Mucosa of rectum (tissue), 2 donors: ENCODE results near the gene PLPP7.

Experiments
- H3K27ac ChIP-seq, 2 donors: one replicate each; pipeline ENCODE4 v1.7.0; 2013; ENCODE audit warnings: inconsistent platforms in 2 of 2, low read depth in 2 of 2, low read length in 2 of 2
- H3K27me3 ChIP-seq, 2 donors: one replicate each; pipeline ENCODE4 v1.7.0; 2013; ENCODE audit warnings: low read length in 2 of 2; ENCODE audit not compliant: control insufficient read depth in 2 of 2, insufficient read depth in 2 of 2
- H3K36me3 ChIP-seq, 2 donors: one replicate each; pipeline ENCODE4 v1.7.0; 2013; ENCODE audit warnings: low read length in 2 of 2; ENCODE audit not compliant: control insufficient read depth in 2 of 2, insufficient read depth in 2 of 2
- H3K4me1 ChIP-seq, 2 donors: one replicate each; pipeline ENCODE4 v1.7.0; 2013; ENCODE audit warnings: low read length in 2 of 2, mild to moderate bottlenecking in 1 of 2; ENCODE audit not compliant: control insufficient read depth in 2 of 2, insufficient read depth in 2 of 2
- H3K4me3 ChIP-seq, 2 donors: one replicate each; pipeline ENCODE4 v1.7.0; 2013; ENCODE audit warnings: low read length in 2 of 2
- H3K9ac ChIP-seq, 2 donors: one replicate each; pipeline ENCODE4 v1.7.0; 2013; ENCODE audit warnings: low read length in 2 of 2, low read depth in 1 of 2, mild to moderate bottlenecking in 1 of 2
- H3K9me3 ChIP-seq, 2 donors: one replicate each; pipeline ENCODE4 v1.7.0; 2013; ENCODE audit warnings: low read length in 2 of 2; ENCODE audit not compliant: control insufficient read depth in 2 of 2
- donor health status: healthy.
- donor health status: Normal muscosa, but diverticular disease.

Gene PLPP7

GRCh38 chr9:131310833-131311554, 21.5 kb downstream of the PLPP7 start:
- no peaks in the 10 kb centered on the region for H3K9me3 ChIP-seq
- H3K27ac ChIP-seq, result no peak overlapping the region
- H3K4me1 ChIP-seq, result no peaks in the 10 kb centered on the region
- no peaks in the 10 kb centered on the region for H3K36me3 ChIP-seq
- peak overlapping the region in 1 of 2 donors; percentile 2 for H3K4me3 ChIP-seq
- H3K9ac ChIP-seq, result no peak overlapping the region
- H3K27me3 ChIP-seq, result no peaks in the 10 kb centered on the region

- H3K9ac ChIP-seq, result no peak overlapping the region
- H3K4me1 ChIP-seq, result no peaks in the 10 kb centered on the region
- no peaks in the 10 kb centered on the region for H3K9me3 ChIP-seq
- H3K36me3 ChIP-seq, result no peaks in the 10 kb centered on the region
- H3K27me3 ChIP-seq, result no peaks in the 10 kb centered on the region
- no peak overlapping the region for H3K4me3 ChIP-seq
- H3K27ac ChIP-seq, result no peak overlapping the region
These were observed 22.7 kb downstream of the PLPP7 start for GRCh38 chr9:131312246-131312645.

GRCh38 chr9:131312822-131313770, 23.6 kb downstream of the PLPP7 start:
- H3K27me3 ChIP-seq, result no peaks in the 10 kb centered on the region
- no peak overlapping the region for H3K9ac ChIP-seq
- no peak overlapping the region for H3K4me3 ChIP-seq
- no peaks in the 10 kb centered on the region for H3K36me3 ChIP-seq
- H3K27ac ChIP-seq, result no peak overlapping the region
- no peaks in the 10 kb centered on the region for H3K9me3 ChIP-seq
- no peaks in the 10 kb centered on the region for H3K4me1 ChIP-seq

GRCh38 chr9:131318231-131319085, 28.9 kb downstream of the PLPP7 start:
- Histone ChIP-seq H3K36me3 (no peaks in the 10 kb centered on the region), H3K27me3 (no peaks in the 10 kb centered on the region), H3K27ac (no peak overlapping the region), H3K4me1 (no peaks in the 10 kb centered on the region), H3K4me3 (no peak overlapping the region), H3K9ac (no peak overlapping the region), H3K9me3 (no peaks in the 10 kb centered on the region)

GRCh38 chr9:131319486-131319885, 30.0 kb downstream of the PLPP7 start:
- Histone ChIP-seq H3K4me1 (no peaks in the 10 kb centered on the region), H3K27me3 (no peaks in the 10 kb centered on the region), H3K4me3 (no peak overlapping the region), H3K27ac (no peak overlapping the region), H3K9ac (no peak overlapping the region), H3K36me3 (no peaks in the 10 kb centered on the region), H3K9me3 (no peaks in the 10 kb centered on the region)

GRCh38 chr9:131320031-131320685, 30.6 kb downstream of the PLPP7 start:
- Histone ChIP-seq H3K9ac (no peak overlapping the region), H3K4me1 (no peaks in the 10 kb centered on the region), H3K36me3 (no peaks in the 10 kb centered on the region), H3K4me3 (no peak overlapping the region), H3K9me3 (no peaks in the 10 kb centered on the region), H3K27me3 (no peaks in the 10 kb centered on the region), H3K27ac (peak overlapping the region in 1 of 2 donors; percentile 23)

GRCh38 chr9:131323629-131324028, 34.1 kb downstream of the PLPP7 start:
- H3K36me3 ChIP-seq, result no peaks in the 10 kb centered on the region
- no peak overlapping the region for H3K27ac ChIP-seq
- no peaks in the 10 kb centered on the region for H3K27me3 ChIP-seq
- no peaks in the 10 kb centered on the region for H3K9me3 ChIP-seq
- no peak overlapping the region for H3K4me3 ChIP-seq
- no peak overlapping the region for H3K9ac ChIP-seq
- H3K4me1 ChIP-seq, result no peaks in the 10 kb centered on the region

GRCh38 chr9:131324736-131325679, 35.5 kb downstream of the PLPP7 start:
- Histone ChIP-seq H3K36me3 (no peaks in the 10 kb centered on the region), H3K27ac (no peak overlapping the region), H3K27me3 (no peaks in the 10 kb centered on the region), H3K9me3 (no peaks in the 10 kb centered on the region), H3K4me1 (no peaks in the 10 kb centered on the region), H3K9ac (no peak overlapping the region), H3K4me3 (no peak overlapping the region)

GRCh38 chr9:131329241-131329641, 39.7 kb downstream of the PLPP7 start:
- H3K27ac ChIP-seq, result no peak overlapping the region
- H3K4me1 ChIP-seq, result no peaks in the 10 kb centered on the region
- no peaks in the 10 kb centered on the region for H3K27me3 ChIP-seq

More at GRCh38 chr9:131329241-131329641, 39.7 kb downstream of the PLPP7 start:
- no peaks in the 10 kb centered on the region for H3K36me3 ChIP-seq
- no peak overlapping the region for H3K9ac ChIP-seq
- no peaks in the 10 kb centered on the region for H3K9me3 ChIP-seq
- no peak overlapping the region for H3K4me3 ChIP-seq
